Liver (tissue), 3 donors: Measurements from ENCODE around the gene MRPS18A.

Source experiments
- ATF3 ChIP-seq: IDR thresholded peaks from 2 replicates; pipeline ENCODE4 v1.6.1; 2016; ENCODE audit warnings: antibody characterized with exemption
- CTCF ChIP-seq: fragments of 150-350 bp; IDR thresholded peaks from 2 replicates; pipeline ENCODE4 v1.5.1; 2017; ENCODE audit warnings: improper control_type of control experiment, low read depth, low read length; ENCODE audit not compliant: missing input control
- MAX ChIP-seq: IDR thresholded peaks from 2 replicates; pipeline ENCODE4 v1.6.1; 2016; ENCODE audit warnings: antibody characterized with exemption
- NR2F2 ChIP-seq: IDR thresholded peaks from 2 replicates; pipeline ENCODE4 v1.6.1; 2016; ENCODE audit warnings: antibody characterized with exemption
- REST ChIP-seq: IDR thresholded peaks from 2 replicates; pipeline ENCODE4 v1.6.1; 2016; ENCODE audit warnings: antibody characterized with exemption, mild to moderate bottlenecking
- ZBTB33 ChIP-seq: IDR thresholded peaks from 2 replicates; pipeline ENCODE4 v1.6.1; 2016; ENCODE audit warnings: antibody characterized with exemption
- donor health status: healthy.
- donor health status: healthy.

GRCh38 chr6:43635387-43636307, 51.9 kb downstream of the MRPS18A start, which contains the start of gene MAD2L1BP:
- TF ChIP-seq REST (peak; percentile 94), MAX (no peak), CTCF (no peak), ATF3 (no peak), ZBTB33 (peak; percentile 76), NR2F2 (peak; percentile 33)
